Peyer's patch (tissue), 4 donors: ENCODE data around the gene RASA3.

Experiments used
- POLR2A ChIP-seq, 2 donors: fragments of 450-650 bp; IDR thresholded peaks; one replicate each; pipeline ENCODE4 v1.5.1; 2017; ENCODE audit warnings: antibody characterized with exemption in 2 of 2, mild to moderate bottlenecking in 2 of 2, moderate library complexity in 2 of 2
- TF ChIP-seq, protein P1 (sequence below), 6 experiments: fragments of 450-650 bp in 4 of 6; fragments of 200-600 bp in 2 of 6; sonication (generic) in 1 of 6; IDR thresholded peaks; one replicate each; pipeline ENCODE4 v1.5.1; 2017 to 2019; ENCODE audit warnings: antibody characterized with exemption in 6 of 6, mild to moderate bottlenecking in 3 of 6, moderate library complexity in 1 of 6

DNA sequence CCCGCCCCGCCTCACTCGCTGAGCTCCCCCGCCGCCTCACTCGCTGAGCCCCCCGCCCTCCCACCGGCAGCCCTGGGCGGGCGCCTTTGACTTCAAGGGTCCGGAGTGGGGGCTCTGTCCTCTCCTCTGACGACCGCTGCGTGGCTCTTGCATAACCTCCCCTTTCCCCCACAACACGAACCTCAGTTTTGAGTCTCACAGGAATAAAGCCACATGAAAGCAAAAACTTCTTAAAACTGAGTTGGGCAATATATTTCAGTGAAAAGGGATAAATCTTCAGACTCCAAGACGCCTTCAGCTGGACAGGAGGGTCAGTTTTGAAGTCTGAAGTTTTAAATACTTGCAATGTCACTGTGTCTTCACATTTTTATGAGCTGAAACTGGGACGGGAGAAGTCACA lies 87.9 kb downstream of the RASA3 start:
- TF ChIP-seq, protein P1, sequence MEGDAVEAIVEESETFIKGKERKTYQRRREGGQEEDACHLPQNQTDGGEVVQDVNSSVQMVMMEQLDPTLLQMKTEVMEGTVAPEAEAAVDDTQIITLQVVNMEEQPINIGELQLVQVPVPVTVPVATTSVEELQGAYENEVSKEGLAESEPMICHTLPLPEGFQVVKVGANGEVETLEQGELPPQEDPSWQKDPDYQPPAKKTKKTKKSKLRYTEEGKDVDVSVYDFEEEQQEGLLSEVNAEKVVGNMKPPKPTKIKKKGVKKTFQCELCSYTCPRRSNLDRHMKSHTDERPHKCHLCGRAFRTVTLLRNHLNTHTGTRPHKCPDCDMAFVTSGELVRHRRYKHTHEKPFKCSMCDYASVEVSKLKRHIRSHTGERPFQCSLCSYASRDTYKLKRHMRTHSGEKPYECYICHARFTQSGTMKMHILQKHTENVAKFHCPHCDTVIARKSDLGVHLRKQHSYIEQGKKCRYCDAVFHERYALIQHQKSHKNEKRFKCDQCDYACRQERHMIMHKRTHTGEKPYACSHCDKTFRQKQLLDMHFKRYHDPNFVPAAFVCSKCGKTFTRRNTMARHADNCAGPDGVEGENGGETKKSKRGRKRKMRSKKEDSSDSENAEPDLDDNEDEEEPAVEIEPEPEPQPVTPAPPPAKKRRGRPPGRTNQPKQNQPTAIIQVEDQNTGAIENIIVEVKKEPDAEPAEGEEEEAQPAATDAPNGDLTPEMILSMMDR (IDR thresholded peaks at IDR 0.05) = no peak
- TF ChIP-seq POLR2A (IDR thresholded peaks at IDR 0.05) = no peak
